HepG2 (cell line): ENCODE data around the gene ZNF581. TPM values are rescaled to one million over a fixed set of nuclear protein-coding genes. Genes with fewer than 3 reads are reported as not detected.

Experiments used
- ARNT ChIP-seq: fragments of 450-650 bp; IDR thresholded peaks from 2 replicates; pipeline ENCODE4 v1.6.1; 2017
- FOXA3 ChIP-seq: IDR thresholded peaks from 2 replicates; pipeline ENCODE4 v1.6.1; 2016; ENCODE audit warnings: missing genetic modification reagents, missing compliant biosample characterization
- GATAD1 ChIP-seq: IDR thresholded peaks from 2 replicates; pipeline ENCODE4 v1.6.1; 2016; ENCODE audit warnings: missing genetic modification reagents, missing compliant biosample characterization
- JARID2 ChIP-seq: sonication (generic); formaldehyde crosslinking; IDR thresholded peaks from 2 replicates; pipeline ENCODE4 v1.8.1; 2023; ENCODE audit warnings: missing genetic modification reagents, inconsistent platforms; ENCODE audit not compliant: insufficient replicate concordance
- NFIB ChIP-seq: sonication (generic); formaldehyde crosslinking; IDR thresholded peaks from 2 replicates; pipeline ENCODE4 v1.9.0; 2021; ENCODE audit warnings: missing genetic modification reagents, mild to moderate bottlenecking, borderline replicate concordance
- NFKB2 ChIP-seq: sonication (generic); formaldehyde crosslinking; IDR thresholded peaks from 2 replicates; pipeline ENCODE4 v1.4.0; 2020; ENCODE audit warnings: missing genetic modification reagents, borderline replicate concordance
- SALL1 ChIP-seq: sonication (generic); formaldehyde crosslinking; IDR thresholded peaks from 2 replicates; pipeline ENCODE4 v1.8.0; 2022; ENCODE audit warnings: mild to moderate bottlenecking, missing genetic modification reagents
- SP4 ChIP-seq: sonication (generic); formaldehyde crosslinking; IDR thresholded peaks from 2 replicates; pipeline ENCODE4 v1.8.1; 2023; ENCODE audit warnings: mild to moderate bottlenecking, missing genetic modification reagents
- SUZ12 ChIP-seq: fragments of 150-350 bp; IDR thresholded peaks from 2 replicates; pipeline ENCODE4 v1.6.1; 2014; ENCODE audit warnings: low read depth, low read length
- THAP11 ChIP-seq: IDR thresholded peaks from 2 replicates; pipeline ENCODE4 v1.6.1; 2016; ENCODE audit warnings: missing biosample characterization, missing genetic modification reagents
- TSC22D2 ChIP-seq: sonication (generic); formaldehyde crosslinking; IDR thresholded peaks from 2 replicates; pipeline ENCODE4 v1.5.1; 2020; ENCODE audit warnings: missing genetic modification reagents, mild to moderate bottlenecking, borderline replicate concordance
- ZFP41 ChIP-seq: sonication (generic); formaldehyde crosslinking; IDR thresholded peaks from 2 replicates; pipeline ENCODE4 v1.4.0; 2020; ENCODE audit warnings: mild to moderate bottlenecking, missing genetic modification reagents, borderline replicate concordance
- ZNF33A ChIP-seq: sonication (generic); formaldehyde crosslinking; IDR thresholded peaks from 2 replicates; pipeline ENCODE4 v1.5.1; 2020; ENCODE audit warnings: missing genetic modification reagents, mild to moderate bottlenecking, moderate library complexity, borderline replicate concordance
- ZNF547 ChIP-seq: sonication (generic); formaldehyde crosslinking; IDR thresholded peaks from 2 replicates; pipeline ENCODE4 v1.5.1; 2020; ENCODE audit warnings: mild to moderate bottlenecking, missing genetic modification reagents
- ZNF766 ChIP-seq: sonication (generic); formaldehyde crosslinking; IDR thresholded peaks from 2 replicates; pipeline ENCODE4 v1.5.0; 2020; ENCODE audit warnings: missing genetic modification reagents, borderline replicate concordance
- ZNF768 ChIP-seq: sonication (generic); formaldehyde crosslinking; IDR thresholded peaks from 2 replicates; pipeline ENCODE4 v1.4.0; 2020; ENCODE audit warnings: missing genetic modification reagents
- ZNF850 ChIP-seq: sonication (generic); formaldehyde crosslinking; conservative IDR thresholded peaks from 2 replicates; pipeline ENCODE4 v1.9.0; 2021; ENCODE audit warnings: mild to moderate bottlenecking, missing genetic modification reagents
- polyA plus RNA-seq, 8 experiments: library from polyadenylated mRNA; depleted of rRNA in 3 of 8; stranded (reverse) in 7 of 8; unstranded in 1 of 8; fragments of >200 nt; fragmentation: Illumina TruSeq in 4 of 8; extraction: Trizol in 4 of 8; gene quantifications; 2 replicates each; pipeline versions ENCODE4 v1.2.1 to v1.2.3, GENCODE V29; 2011 to 2016; ENCODE audit warnings: low read depth in 4 of 8, missing spikeins in 1 of 8, mixed read lengths in 1 of 8; ENCODE audit not compliant: insufficient read depth in 1 of 8
- total RNA-seq, 5 experiments: library from RNA; depleted of rRNA; stranded (reverse); fragments of >200 nt; fragmentation: Illumina TruSeq; extraction: Trizol; gene quantifications; 2 replicates each; pipeline ENCODE4 v1.2.3, GENCODE V29; 2016; ENCODE audit warnings: low read depth in 1 of 5
- TF ChIP-seq, protein P1 (sequence below), 2 experiments: sonication (generic) in 1 of 2; formaldehyde crosslinking in 1 of 2; IDR thresholded peaks; 2 replicates each; pipeline versions ENCODE4 v1.6.1 to v1.9.0; 2014 to 2022; ENCODE audit warnings: antibody characterized with exemption in 1 of 2, borderline replicate concordance in 1 of 2, inconsistent platforms in 1 of 2, low read depth in 1 of 2, missing genetic modification reagents in 1 of 2
- TF ChIP-seq, protein P2 (sequence below): sonication (generic); formaldehyde crosslinking; IDR thresholded peaks from 2 replicates; pipeline ENCODE4 v1.8.0; 2022; ENCODE audit warnings: mild to moderate bottlenecking, missing genetic modification reagents, moderate library complexity
- TF ChIP-seq, protein P3 (sequence below): sonication (generic); formaldehyde crosslinking; IDR thresholded peaks from 2 replicates; pipeline ENCODE4 v1.4.0; 2020; ENCODE audit warnings: missing genetic modification reagents

The ZNF581 gene
- total and polyA plus RNA-seq, 2 of the 13 experiments (the other 11 are each of a cell fraction or from before 2014, with no cell fraction given), result 19.6 to 49.5 TPM

DNA sequence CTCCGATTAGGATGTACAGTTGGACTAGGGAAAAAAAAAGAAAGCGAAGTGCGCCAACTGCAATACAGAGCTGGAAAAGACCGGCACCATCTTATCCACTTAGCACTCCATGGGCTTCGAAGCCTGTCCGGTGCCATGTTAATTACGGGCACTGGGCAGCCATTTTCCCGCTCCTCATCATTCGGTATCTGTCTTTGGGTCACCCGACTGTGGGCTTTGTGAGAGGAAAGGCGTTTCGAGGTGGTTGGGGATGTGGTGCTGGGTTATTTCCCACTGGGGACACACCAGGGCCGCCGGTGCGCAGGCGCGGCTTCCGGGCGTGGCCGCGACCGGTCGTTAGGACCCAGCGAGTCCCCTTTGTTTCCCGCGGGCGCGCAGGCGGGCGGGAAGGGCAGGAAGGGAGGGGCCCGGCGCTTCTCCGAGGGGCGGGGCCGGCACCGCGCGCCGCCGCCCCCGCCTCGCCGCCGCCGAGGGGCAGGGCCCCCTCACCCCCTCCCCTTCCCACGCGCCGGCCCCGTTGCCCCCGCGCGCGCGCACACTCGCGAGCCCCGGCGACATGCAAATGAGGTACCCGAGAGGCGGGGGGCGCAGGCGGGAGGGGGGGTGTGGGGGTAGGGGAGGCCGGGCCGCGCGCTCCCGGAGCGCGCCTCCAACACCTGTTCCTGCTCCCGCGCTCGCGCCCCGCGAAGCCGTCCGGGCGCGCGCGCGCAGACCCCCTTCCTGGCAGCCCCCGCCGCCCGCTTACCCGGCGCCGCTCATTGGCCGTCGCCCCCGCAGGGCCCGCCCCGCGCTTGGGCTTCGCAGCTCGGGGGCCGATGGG lies 43.4 kb upstream of the ZNF581 start, which contains the start of gene ZNF524 (continued):
- peak; percentile 20; the same call in 1 of the 2 replicates for TF ChIP-seq ZNF547 (CRISPR knock-in tag)
- TF ChIP-seq ZNF33A (CRISPR knock-in tag), result no peak
- TF ChIP-seq NFKB2 (CRISPR knock-in tag), result 0 out of 2 replicates have a peak, but pooled peaks have one; percentile 34
- TF ChIP-seq SP4 (CRISPR knock-in tag), result peak; percentile 56; the same call in 1 of the 2 replicates
- TF ChIP-seq, protein P1, sequence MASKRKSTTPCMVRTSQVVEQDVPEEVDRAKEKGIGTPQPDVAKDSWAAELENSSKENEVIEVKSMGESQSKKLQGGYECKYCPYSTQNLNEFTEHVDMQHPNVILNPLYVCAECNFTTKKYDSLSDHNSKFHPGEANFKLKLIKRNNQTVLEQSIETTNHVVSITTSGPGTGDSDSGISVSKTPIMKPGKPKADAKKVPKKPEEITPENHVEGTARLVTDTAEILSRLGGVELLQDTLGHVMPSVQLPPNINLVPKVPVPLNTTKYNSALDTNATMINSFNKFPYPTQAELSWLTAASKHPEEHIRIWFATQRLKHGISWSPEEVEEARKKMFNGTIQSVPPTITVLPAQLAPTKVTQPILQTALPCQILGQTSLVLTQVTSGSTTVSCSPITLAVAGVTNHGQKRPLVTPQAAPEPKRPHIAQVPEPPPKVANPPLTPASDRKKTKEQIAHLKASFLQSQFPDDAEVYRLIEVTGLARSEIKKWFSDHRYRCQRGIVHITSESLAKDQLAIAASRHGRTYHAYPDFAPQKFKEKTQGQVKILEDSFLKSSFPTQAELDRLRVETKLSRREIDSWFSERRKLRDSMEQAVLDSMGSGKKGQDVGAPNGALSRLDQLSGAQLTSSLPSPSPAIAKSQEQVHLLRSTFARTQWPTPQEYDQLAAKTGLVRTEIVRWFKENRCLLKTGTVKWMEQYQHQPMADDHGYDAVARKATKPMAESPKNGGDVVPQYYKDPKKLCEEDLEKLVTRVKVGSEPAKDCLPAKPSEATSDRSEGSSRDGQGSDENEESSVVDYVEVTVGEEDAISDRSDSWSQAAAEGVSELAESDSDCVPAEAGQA (IDR thresholded peaks at IDR 0.05; ENCODE audit: low read depth), result peak; percentile 92
- TF ChIP-seq, protein P1 (CRISPR knock-in tag; IDR thresholded peaks at IDR 0.05; ENCODE audit: borderline replicate concordance), result no peak; the same call in 1 of the 2 replicates
- no peak for TF ChIP-seq NFIB
- 0 out of 2 replicates have a peak, but pooled peaks have one; percentile 15 for TF ChIP-seq FOXA3 (CRISPR knock-in tag)
- TF ChIP-seq THAP11 (CRISPR knock-in tag), result peak; percentile 18; the same call in 1 of the 2 replicates
- no peak for TF ChIP-seq GATAD1 (CRISPR knock-in tag)
- no peak for TF ChIP-seq ARNT
- no peak for TF ChIP-seq ZNF850 (CRISPR knock-in tag)
- 0 out of 2 replicates have a peak, but pooled peaks have one; percentile 57 for TF ChIP-seq TSC22D2 (CRISPR knock-in tag)
- peak; percentile 54; the same call in 1 of the 2 replicates for TF ChIP-seq ZNF768
- TF ChIP-seq SUZ12, result no peak
- TF ChIP-seq JARID2, result no peak
- TF ChIP-seq, protein P2, sequence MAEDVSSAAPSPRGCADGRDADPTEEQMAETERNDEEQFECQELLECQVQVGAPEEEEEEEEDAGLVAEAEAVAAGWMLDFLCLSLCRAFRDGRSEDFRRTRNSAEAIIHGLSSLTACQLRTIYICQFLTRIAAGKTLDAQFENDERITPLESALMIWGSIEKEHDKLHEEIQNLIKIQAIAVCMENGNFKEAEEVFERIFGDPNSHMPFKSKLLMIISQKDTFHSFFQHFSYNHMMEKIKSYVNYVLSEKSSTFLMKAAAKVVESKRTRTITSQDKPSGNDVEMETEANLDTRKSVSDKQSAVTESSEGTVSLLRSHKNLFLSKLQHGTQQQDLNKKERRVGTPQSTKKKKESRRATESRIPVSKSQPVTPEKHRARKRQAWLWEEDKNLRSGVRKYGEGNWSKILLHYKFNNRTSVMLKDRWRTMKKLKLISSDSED (CRISPR knock-in tag), result no peak
- peak; percentile 55; the same call in 1 of the 2 replicates for TF ChIP-seq SALL1 (CRISPR knock-in tag)
- no peak for TF ChIP-seq ZFP41 (CRISPR knock-in tag)
- no peak for TF ChIP-seq ZNF766 (CRISPR knock-in tag)
- TF ChIP-seq, protein P3, sequence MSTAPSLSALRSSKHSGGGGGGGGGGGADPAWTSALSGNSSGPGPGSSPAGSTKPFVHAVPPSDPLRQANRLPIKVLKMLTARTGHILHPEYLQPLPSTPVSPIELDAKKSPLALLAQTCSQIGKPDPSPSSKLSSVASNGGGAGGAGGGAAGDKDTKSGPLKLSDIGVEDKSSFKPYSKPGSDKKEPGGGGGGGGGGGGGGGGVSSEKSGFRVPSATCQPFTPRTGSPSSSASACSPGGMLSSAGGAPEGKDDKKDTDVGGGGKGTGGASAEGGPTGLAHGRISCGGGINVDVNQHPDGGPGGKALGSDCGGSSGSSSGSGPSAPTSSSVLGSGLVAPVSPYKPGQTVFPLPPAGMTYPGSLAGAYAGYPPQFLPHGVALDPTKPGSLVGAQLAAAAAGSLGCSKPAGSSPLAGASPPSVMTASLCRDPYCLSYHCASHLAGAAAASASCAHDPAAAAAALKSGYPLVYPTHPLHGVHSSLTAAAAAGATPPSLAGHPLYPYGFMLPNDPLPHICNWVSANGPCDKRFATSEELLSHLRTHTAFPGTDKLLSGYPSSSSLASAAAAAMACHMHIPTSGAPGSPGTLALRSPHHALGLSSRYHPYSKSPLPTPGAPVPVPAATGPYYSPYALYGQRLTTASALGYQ (CRISPR knock-in tag), result no peak
